ENCODE data around the gene JRKL.

DNA sequence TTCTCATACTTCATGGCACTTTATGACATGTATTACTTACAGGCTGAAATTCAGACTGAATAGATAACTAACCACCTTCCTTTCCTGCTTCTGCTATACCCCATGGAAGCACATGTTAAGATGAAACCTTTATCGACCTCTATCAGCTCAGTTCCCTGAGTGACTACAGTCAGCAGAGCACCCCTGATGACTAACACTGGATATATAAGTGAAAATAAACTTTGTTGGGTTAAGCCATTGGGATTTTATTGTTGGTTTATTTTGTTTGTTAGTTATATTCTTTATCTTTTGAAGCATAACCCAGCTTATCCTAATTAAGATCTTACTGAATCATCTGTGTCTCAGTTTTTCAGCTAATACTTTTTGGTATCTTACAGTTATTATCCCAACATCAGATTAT, 23.8 kb upstream of the JRKL start:
- TF ChIP-seq CTCF (IDR thresholded peaks at IDR 0.05): no peak
- TF ChIP-seq POLR2AphosphoS5 (IDR thresholded peaks at IDR 0.05): no peak

Measured in breast epithelium (tissue), 3 donors.